GM19099 (cell line): Measurements from ENCODE around the gene LAMC3.

Experiments used
- POLR2A ChIP-seq: IDR thresholded peaks from 3 replicates; pipeline ENCODE4 v1.6.1; 2011; ENCODE audit warnings: low read depth; ENCODE audit not compliant: insufficient read length; ENCODE audit errors: extremely low read depth

LAMC3 gene

DNA sequence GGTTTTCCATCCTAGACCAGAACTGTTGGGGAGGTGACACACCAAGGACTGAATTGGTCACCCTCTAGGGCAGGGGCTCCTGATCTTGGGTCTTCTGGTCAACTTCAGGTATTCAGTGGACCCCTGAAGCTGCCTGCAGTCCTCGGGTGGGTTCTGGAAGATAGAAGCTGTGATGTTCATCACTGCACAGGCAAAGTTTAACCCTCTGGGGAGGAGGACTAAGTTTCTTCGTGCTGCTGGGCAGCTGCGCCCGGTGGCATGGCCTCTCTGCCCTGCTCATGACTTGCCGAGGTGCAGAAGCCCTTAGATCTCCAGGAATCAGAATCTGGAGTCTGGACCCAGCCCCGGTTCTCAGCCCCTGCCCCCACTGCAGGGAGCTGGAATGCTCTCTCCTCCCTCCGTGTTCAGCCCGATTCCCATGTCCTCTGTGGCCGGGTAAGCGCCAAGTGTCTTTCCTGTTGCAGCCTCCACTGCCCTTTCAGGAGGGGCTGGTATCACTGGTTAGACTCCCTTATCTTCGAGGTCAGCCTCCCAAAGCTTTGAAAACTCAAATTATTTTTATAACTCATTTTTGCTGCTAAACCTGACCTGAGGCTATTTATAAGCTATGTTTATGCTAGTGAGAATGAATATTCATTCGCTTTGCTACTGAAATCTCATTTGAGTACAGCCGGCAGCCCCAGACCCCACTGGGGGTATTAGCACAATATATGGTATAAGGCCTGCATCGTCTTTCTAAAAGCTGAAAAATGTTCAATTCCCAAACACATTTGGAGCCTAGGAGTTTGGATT, 1.7 kb downstream of the LAMC3 start:
- TF ChIP-seq POLR2A = no peak

DNA sequence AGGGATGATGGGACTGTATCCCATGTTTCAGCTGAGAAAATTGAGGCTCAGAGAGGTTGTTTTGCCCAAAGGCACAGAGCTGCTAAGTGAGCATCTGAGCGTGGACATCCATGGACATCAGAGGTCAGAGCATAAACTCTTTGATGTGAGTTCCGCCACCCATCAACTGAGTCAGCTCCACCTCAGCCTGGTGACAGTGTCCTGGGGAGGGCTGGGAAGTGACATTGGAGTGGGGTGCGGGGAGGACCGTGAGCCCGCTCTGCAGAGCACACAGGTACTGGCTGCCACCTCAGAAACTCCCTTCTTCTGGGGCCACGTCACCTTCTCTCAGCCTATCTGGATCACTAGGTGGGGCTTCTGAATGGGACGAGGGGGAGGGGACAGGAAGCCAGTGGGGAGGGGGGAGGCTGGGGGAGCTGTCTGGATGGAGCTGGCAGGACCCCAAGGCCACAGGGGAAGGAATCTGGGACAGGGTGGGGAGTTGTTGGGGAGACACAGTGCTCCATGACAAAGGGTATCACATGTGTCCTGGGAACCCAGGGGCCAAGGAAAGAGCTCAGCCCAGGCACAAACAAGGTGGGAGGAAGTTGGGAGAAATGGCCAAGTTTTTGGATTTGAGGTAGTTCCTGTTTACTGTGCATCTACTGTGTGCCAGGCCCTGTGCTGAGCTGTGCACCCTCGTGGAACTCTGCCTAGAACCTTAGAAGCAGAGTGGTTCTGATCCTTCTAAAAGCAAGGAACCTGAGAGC, 2.5 kb downstream of the LAMC3 start:
- TF ChIP-seq POLR2A = no peak

DNA sequence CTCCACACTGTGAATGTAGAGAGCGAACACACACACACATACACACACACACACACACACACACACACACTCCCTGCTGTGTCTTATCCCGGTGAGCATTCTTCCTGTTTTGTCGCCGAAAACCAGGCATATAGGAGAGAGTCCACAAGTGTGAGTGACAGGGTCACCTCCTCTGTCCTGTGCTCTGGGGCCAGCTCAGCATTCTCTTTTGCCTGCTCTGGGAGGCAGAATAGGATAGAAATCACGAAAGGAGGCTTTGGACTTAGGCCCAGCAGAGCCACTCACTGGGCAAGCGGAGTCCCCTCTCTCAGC, 3.0 kb downstream of the LAMC3 start:
- no peak for TF ChIP-seq POLR2A

DNA sequence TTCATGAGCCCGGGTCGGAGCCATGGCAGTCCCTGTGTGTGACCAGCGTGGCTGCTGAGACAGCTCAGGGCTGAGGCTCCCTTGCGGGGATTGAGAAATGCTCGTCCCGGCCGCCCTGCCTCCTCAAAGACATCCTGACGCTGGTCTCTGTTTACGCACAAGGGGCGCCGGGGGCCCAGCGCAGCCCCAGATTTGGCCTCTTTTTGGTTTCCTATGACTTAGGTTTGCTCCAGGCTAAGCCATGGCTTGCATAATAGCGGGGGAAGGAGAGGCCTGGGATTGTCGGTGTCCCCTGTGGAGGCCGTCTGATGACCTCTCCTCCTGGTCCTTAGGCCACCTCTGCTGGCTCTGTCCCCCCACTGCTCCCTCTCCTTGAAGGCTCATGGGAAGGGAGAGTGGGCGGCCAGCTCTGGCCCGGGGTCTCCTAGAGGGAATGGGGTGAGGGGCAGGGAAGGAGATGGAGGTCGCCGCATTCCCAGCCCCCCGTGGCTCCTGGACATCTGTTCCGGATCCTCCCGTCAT, 3.5 kb downstream of the LAMC3 start:
- no peak for TF ChIP-seq POLR2A

DNA sequence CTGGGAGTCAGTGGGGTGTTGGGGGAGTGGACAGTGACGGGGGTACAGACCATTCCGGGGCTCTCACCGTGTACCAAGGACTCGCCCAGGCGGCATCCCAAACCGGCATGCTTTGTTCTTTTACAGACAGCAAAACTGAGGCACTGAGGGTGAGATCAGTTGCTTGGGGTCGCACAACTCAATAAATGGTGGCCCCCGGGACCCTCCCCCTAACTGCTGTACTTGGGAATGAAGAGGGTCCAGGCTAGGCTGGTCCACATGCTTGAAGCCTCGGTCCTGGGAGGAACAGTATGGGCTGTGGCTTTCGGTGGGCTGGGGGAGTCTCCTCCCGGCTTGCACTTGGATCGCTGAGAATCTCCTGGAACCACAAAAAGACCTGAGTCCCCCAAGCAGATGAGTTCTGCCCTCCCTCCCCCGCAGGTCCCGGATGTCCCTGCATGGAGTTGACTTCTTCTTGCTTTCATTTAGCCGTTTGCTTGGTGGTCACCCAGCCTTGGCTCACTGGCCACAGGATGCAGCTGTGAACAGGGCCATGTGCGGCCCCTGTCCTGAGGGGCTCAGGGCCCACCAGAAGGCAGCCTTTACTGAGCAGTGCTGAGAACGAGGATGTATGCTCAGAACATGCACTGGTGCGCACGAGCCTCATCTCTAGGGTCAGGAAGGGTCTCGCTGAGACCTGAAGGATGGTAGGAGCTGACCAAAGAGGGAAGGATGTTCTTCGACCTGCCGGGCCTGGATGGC, 4.2 kb downstream of the LAMC3 start:
- TF ChIP-seq POLR2A = no peak

DNA sequence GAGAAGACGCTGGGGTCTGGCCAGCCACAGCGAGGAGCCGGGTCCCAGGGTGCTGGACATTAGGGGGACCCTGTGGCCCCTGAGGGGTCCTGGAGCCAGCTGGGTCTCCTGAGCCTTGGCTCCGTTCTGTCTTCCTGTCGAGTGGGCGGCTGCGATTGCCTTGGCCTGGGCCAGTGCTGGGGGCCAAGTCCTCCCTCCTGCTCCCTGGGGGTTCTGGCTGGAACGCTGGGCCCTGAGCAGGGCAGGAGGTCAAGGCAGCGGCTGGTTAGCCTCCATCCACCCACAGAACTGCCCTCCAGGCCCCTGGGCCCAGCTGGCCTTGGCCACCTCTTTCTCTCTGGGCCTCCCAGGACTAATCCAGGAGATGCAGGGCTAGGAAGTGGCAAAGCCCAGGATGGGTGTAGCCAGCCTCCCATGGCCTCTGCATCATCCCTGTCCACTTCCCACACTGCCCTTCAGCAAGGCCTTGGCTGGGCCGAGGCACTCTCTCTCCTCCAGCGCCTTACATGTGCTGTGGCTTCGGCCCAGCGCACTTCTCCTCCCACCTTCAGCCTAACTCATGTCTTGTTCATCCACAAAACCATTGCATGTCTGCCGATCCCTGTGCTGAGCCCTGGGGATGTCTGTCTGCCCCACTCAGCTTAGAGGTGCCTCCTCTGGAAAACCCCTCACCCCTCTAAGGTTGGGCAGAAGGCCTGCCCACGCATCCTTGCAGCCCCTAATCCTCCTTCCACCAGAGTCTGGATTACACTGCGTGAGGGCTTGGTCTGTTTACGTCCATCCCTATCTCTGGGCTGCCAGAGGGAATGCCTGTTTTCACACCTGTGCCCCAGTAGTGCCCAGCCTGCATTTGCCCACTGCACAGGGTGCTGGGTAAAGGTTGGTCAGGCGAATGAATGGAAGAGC, 5.0 kb downstream of the LAMC3 start:
- no peak for TF ChIP-seq POLR2A

DNA sequence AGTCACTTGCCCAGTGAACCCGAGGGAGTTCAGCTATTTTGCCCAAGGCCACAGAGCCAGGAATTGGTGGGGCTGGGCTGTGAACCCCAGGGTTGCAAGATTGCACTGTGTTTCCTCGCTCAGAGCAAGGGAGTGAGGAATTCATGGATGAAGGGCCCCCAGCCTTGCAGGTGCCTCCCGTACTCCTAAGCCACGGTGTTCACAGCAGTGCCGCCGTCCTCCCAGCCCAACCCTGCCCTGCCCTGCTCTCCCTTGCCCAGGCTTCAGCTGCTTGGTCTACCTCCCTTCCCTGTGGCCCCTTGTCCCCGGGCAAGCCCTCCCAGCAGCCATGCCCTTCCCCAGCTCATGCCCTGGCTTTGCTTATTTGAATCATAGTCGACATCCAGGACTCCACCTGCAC, 6.1 kb downstream of the LAMC3 start:
- no peak for TF ChIP-seq POLR2A

DNA sequence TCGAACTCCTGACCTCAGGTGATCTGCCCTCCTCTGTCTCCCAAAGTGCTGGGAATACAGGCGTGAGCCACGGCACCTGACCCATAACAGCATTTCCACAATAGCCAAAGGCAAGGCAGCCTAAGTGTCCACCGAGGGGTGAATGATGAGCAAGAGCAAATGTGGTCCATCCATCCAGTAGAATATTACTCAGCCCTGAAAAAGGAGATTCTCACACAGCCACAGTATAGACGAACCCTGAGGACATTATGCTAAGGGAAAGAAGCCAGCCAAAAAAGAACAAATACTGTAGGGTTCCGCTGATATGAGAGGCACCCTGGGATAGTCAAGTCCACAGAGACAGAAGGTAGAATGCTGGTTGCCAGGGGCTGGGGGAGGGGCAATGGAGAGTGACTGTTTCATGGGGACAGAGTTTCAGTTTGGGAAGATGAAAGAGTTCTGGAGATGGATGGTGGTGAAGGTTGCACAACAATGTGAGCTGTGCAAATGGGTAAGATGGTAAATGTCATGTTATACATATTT, 7.0 kb downstream of the LAMC3 start:
- TF ChIP-seq POLR2A = no peak

DNA sequence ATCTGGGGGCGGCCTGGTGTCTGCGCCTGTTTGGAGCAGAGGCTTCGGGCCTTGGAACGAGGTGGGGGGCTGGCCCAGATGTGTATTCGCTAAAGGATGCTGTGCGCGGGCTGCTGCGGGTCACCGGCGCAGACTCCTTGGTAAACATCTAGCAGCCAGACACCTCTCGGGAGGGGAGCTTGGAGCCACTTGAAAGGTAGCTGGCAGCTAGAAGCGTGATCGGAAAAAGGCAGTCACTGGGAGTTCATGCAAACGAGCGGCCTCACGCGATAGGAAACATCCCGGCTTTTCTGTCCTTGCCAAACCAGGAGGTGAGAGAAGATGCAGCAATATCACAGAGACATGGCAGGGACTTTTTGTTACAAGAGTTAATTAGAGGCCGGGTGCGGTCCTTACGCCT, 8.1 kb downstream of the LAMC3 start:
- TF ChIP-seq POLR2A = no peak

DNA sequence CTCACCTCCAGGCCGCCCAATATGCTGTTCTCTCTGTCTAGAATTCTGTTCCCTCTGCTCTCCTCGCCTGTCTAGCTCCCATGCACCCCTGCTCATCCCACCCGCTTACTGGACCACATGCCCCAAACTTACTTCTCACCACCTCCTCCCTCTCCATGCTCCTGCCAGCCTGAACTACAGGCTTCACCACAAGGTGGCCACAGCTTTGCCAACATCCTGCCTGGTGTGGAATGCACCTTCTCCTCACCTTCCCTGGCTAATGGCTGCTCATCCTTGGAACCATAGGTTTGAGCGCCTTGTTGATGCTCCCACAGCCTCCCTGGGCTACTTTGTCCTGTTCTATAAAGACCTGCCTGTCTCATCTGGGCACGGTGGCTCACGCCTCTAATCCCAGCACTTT, 9.6 kb downstream of the LAMC3 start:
- no peak for TF ChIP-seq POLR2A

DNA sequence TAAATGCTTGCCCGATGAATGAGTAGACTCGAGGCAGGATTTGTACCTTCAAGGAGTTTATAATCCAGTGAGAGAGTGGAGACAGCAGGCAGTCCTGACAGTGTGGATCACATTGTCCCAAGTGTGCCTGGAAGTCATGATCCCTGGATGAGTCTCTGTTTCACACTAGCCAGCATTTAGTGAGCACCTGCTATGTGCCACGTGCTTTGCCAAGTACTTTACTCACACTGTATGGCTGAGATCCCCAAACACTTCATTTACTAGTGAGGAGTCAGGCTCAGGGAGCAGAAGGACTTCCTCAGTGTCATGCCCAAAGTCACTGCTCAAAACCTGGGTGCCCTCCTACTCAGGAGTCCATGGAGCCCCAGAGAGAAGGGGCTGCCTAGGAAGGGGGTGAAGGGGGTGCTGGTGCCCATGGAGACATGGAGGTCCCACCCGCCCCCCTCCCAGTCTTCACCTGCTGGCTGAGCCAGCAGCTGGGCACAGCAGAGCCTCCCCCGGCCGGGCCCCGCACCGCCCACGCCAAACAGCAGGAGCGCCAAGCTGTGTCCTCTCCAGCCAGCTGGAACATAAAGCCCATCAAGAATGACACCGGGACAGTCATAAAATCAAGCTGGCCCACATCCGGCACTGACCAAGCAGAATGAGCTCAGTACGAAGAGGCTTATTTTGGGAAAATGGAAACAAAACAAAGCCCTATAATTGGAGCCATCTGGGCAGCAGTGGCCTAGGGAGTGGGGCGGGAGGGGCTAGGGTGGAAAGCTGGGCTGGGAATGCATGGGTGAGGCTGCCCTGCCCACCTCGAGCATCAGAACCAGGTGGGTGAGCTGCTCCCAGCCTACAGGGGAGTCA, 10.6 kb downstream of the LAMC3 start:
- no peak for TF ChIP-seq POLR2A

DNA sequence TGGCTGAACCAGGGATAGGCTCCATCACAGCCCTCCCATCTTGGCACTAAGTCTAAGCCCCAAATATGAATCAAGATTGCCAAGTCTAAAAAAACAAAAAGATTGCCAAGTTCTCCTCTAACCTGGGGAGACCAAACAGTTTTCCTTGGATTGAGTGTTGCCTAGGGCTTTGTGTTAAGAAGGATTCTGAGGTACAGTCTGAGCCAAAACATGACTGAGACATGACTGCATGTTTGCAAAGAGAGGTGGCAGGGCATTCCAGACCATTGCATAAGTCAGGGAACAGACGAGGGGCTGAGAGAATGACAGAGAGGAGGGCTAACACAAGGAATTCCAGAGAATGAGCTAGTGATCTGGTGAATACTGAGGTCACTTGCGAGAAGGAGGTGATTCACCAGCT, 11.4 kb downstream of the LAMC3 start:
- no peak for TF ChIP-seq POLR2A

DNA sequence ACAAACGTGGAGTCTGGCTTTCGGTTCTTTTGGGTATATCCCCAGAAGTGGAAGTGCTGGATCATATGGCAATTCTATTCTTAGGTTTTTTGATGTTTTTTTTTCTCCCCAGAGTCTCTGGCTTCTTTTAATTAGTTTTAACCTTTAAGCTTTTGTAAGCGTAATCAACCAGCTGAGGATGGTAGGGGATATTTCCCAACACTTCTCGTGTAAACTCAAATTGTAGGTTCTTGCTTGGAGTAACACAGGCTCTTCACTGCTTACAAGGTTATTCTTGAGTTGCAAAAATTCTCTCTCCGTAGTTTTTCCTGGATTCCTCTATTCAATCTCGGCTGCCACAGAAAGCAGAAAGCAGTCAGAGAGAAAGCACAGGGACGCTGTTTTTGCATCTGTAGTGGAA, 11.9 kb downstream of the LAMC3 start:
- TF ChIP-seq POLR2A = no peak

DNA sequence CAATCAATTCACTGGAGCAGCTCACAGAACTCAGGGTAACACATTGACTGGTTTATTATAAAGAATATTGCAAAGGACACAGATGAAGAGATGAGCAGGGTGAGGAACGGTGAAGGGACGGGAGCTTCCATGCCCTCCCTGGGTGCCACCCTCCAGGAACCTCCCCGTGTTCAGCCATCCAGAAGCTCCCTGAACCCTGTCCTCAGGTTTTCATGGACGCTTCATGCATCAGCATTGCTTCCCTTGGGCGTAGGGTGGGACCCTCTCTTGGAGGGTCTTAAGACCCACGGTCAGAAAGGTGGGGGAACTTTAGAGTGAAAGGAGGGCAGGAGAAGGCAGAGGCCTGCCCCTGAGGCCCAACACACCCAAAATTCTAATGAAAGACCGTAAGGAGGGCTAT, 12.8 kb downstream of the LAMC3 start:
- no peak for TF ChIP-seq POLR2A
